B cell (primary cell): ENCODE measurements around the gene CMTM8. TPM values are rescaled to one million over a fixed set of nuclear protein-coding genes. Genes with fewer than 3 reads are reported as not detected.

Experiments used
- ATAC-seq: fragments of 200-7000 bp; cut with Tn5 transposase; one replicate; pipeline ENCODE4 v1.10.0; 2021; ENCODE audit warnings: low read depth, mild to moderate bottlenecking, moderate number of reproducible peaks, moderate library complexity
- CTCF ChIA-PET: fragments of 350-600 bp; sonication (Branson Sonifier 250); formaldehyde crosslinking; loops from one replicate; lab custom pipeline; 2021; ENCODE audit warnings: antibody characterized with exemption, inconsistent platforms; lab: Charles Lee
- POLR2A ChIA-PET: fragments of 350-600 bp; sonication (Branson Sonifier 250); formaldehyde crosslinking; loops from one replicate; lab custom pipeline; 2021; ENCODE audit warnings: antibody characterized with exemption; lab: Charles Lee
- DNase-seq: peaks from one replicate; pipeline ENCODE4 v3.0.0; 2013
- H2AFZ ChIP-seq: 2 replicates; pipeline ENCODE4 v1.6.1; 2012; ENCODE audit warnings: mild to moderate bottlenecking, low read depth, low read length; ENCODE audit not compliant: insufficient read depth, poor library complexity, severe bottlenecking
- H3K27ac ChIP-seq, 2 donors: 1 replicate in 1 of 2; 2 replicates in 1 of 2; pipeline ENCODE4 v1.5.1; 2012 to 2013; ENCODE audit warnings: low read length in 2 of 2, mild to moderate bottlenecking in 2 of 2, moderate library complexity in 1 of 2
- H3K27me3 ChIP-seq, 4 experiments: fragments of 200-600 bp in 1 of 4; sonication (generic) in 1 of 4; replicated peaks in 1 of 4; 1 replicate in 2 of 4; 2 replicates in 2 of 4; pipeline versions ENCODE4 v1.6.1 to v1.7.0; 2013 to 2016; ENCODE audit warnings: low read length in 3 of 4, mild to moderate bottlenecking in 2 of 4, mixed read lengths in 1 of 4, moderate library complexity in 1 of 4; ENCODE audit not compliant: insufficient read depth in 4 of 4, control insufficient read depth in 3 of 4; ENCODE audit errors: control extremely low read depth in 1 of 4
- H3K36me3 ChIP-seq, 2 experiments: replicated peaks in 1 of 2; 1 replicate in 1 of 2; 2 replicates in 1 of 2; pipeline versions ENCODE4 v1.6.1 to v1.7.1; 2013; ENCODE audit warnings: low read length in 1 of 2; ENCODE audit not compliant: insufficient read depth in 2 of 2, control insufficient read depth in 1 of 2; ENCODE audit errors: control extremely low read depth in 1 of 2, extremely low read depth in 1 of 2
- H3K4me1 ChIP-seq, 2 donors: fragments of 200-600 bp in 1 of 2; sonication (generic) in 1 of 2; 1 replicate in 1 of 2; 2 replicates in 1 of 2; pipeline versions ENCODE4 v1.5.1 to v1.6.1; 2013 to 2017; ENCODE audit warnings: low read length in 2 of 2; ENCODE audit not compliant: control insufficient read depth in 2 of 2, insufficient read depth in 2 of 2
- H3K4me2 ChIP-seq: replicated peaks from 2 replicates; pipeline ENCODE3; 2012; ENCODE audit warnings: mild to moderate bottlenecking, low read depth, low read length; ENCODE audit not compliant: poor library complexity, severe bottlenecking
- H3K4me3 ChIP-seq, 5 experiments: fragments of 200-600 bp in 1 of 5; sonication (generic) in 1 of 5; 1 replicate in 3 of 5; 2 replicates in 2 of 5; pipeline versions ENCODE4 v1.5.1 to v1.7.0; 2011 to 2016; ENCODE audit warnings: low read length in 4 of 5, mild to moderate bottlenecking in 4 of 5, low read depth in 2 of 5, control low read depth in 1 of 5, moderate library complexity in 1 of 5; ENCODE audit not compliant: insufficient read depth in 1 of 5; ENCODE audit errors: control extremely low read depth in 1 of 5, extremely low read depth in 1 of 5
- H3K79me2 ChIP-seq: fragments of 200-600 bp; sonication (generic); one replicate; pipeline ENCODE4 v1.6.0; 2016; ENCODE audit warnings: low read length; ENCODE audit not compliant: control insufficient read depth, insufficient read depth
- H3K9ac ChIP-seq: fragments of 200-600 bp; sonication (generic); 2 replicates; pipeline ENCODE4 v1.6.1; 2017; ENCODE audit warnings: mild to moderate bottlenecking, low read length, moderate library complexity
- H3K9me3 ChIP-seq, 3 donors: one replicate each; pipeline versions ENCODE4 v1.6.1 to v1.7.1; 2013; ENCODE audit warnings: low read length in 2 of 3; ENCODE audit not compliant: control insufficient read depth in 2 of 3, insufficient read depth in 1 of 3; ENCODE audit errors: control extremely low read depth in 1 of 3
- H4K20me1 ChIP-seq: 2 replicates; pipeline ENCODE4 v1.6.0; 2012; ENCODE audit warnings: mild to moderate bottlenecking, low read length; ENCODE audit not compliant: insufficient read depth, control insufficient read depth, poor library complexity, severe bottlenecking
- H3K27ac Mint-ChIP-seq: one replicate; pipeline ENCODE4 v1.8.0; 2021; ENCODE audit warnings: mixed read lengths
- H3K27me3 Mint-ChIP-seq: one replicate; pipeline ENCODE4 v1.8.0; 2021; ENCODE audit warnings: mixed read lengths
- H3K4me1 Mint-ChIP-seq: one replicate; pipeline ENCODE4 v1.8.0; 2021; ENCODE audit warnings: mixed read lengths
- H3K4me3 Mint-ChIP-seq: one replicate; pipeline ENCODE4 v1.8.0; 2021; ENCODE audit warnings: mixed read lengths
- H3K9me3 Mint-ChIP-seq: one replicate; pipeline ENCODE4 v1.8.0; 2022; ENCODE audit warnings: mixed read lengths; ENCODE audit not compliant: insufficient read depth
- CTCF ChIP-seq: fragments of 200-600 bp; IDR thresholded peaks from one replicate; pipeline ENCODE4 v1.8.0; 2022; ENCODE audit warnings: antibody characterized with exemption, mild to moderate bottlenecking
- EZH2 ChIP-seq: IDR thresholded peaks from 2 replicates; pipeline ENCODE4 v1.6.1; 2012; ENCODE audit warnings: borderline replicate concordance, low read depth, mild to moderate bottlenecking, moderate library complexity, low read length; ENCODE audit not compliant: insufficient read depth, poor library complexity, severe bottlenecking
- WGBS: methylation state at CpG from one replicate; pipeline ENCODE4 v1.1.5; 2013; ENCODE audit warnings: missing lambda C conversion rate; ENCODE audit not compliant: insufficient coverage; 5-methylcytosine and 5-hydroxymethylcytosine counted together
- intact Hi-C: fragments of 100-400 bp; cut with micrococcal nuclease; formaldehyde crosslinking; loops from one replicate; pipeline ENCODE4 v1.10.0; 2022
- polyA plus RNA-seq: library from polyadenylated mRNA; depleted of rRNA; stranded (reverse); fragments of >200 nt; gene quantifications from 2 replicates; pipeline ENCODE4 v1.2.3, GENCODE V29; 2012
- total RNA-seq, 2 donors: library from RNA; stranded (reverse); fragments of 120-200 nt in 1 of 2; gene quantifications; 1 replicate in 1 of 2; 2 replicates in 1 of 2; pipeline versions ENCODE4 v1.2.3 to v1.2.4, GENCODE V29; 2013 to 2022

CMTM8 gene
- total and polyA plus RNA-seq, 2 donors (not counting 1 experiment from before 2014, with no cell fraction given), result 0.25 to 0.28 TPM

DNA sequence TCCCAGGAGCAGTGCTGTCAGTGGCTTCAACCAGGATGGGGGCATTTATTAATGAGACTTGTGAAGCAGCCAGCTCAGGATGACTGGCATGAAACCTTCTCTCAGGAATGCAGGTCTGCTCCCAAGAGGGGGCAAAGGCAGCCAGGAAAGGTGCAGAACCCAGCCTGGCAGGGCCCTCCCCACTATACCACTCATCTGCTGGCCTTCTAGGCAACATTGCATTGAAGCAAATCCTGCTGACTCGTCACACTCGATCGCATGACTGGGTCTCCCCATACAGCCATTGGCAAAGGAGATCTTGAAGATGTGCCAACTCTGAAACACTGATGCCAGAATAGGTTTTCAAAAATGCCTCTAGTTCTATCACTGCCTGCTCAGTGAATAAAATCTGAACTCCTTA lies 87.4 kb downstream of the CMTM8 start:
- ATAC-seq, result no peak
- intact Hi-C loops, result no loop called here
- Mint-ChIP-seq H3K27me3 (peaks cover 11% of the 10 kb centered on the region), H3K27ac (no peak overlapping the region), H3K9me3 (no peaks in the 10 kb centered on the region), H3K4me1 (peaks cover 2% of the 10 kb centered on the region), H3K4me3 (no peak overlapping the region)
- H2AFZ ChIP-seq, result no peak overlapping the region
- H3K9ac ChIP-seq, result no peak overlapping the region
- no peaks in the 10 kb centered on the region for H3K9me3 ChIP-seq
- no peaks in the 10 kb centered on the region for H3K36me3 ChIP-seq
- no peaks in the 10 kb centered on the region for H3K79me2 ChIP-seq
- TF ChIP-seq EZH2 (no peak), CTCF (no peak)
- 51% methylated on average over 3 of the region's 3 CpGs for WGBS
- peaks cover 0 to 6% (median 0%) of the 10 kb centered on the region in 4 experiments for H3K27me3 ChIP-seq
- no peak for DNase-seq
- H4K20me1 ChIP-seq, result no peaks in the 10 kb centered on the region
- peaks cover 4% of the 10 kb centered on the region in 2 donors for H3K4me1 ChIP-seq
- CTCF ChIA-PET, result no interaction called here
- H3K27ac ChIP-seq, result no peak overlapping the region
- no peak overlapping the region for H3K4me3 ChIP-seq
- no peak overlapping the region for H3K4me2 ChIP-seq
- POLR2A ChIA-PET, result no interaction called here

- H3K4me2 ChIP-seq, result no peak overlapping the region
- no peaks in the 10 kb centered on the region for H3K9me3 ChIP-seq
- Mint-ChIP-seq H3K4me1 (no peaks in the 10 kb centered on the region), H3K4me3 (no peak overlapping the region), H3K27ac (no peak overlapping the region), H3K9me3 (no peaks in the 10 kb centered on the region), H3K27me3 (peaks cover 10% of the 10 kb centered on the region)
- CTCF ChIA-PET, result no interaction called here
- no peak overlapping the region for H2AFZ ChIP-seq
- TF ChIP-seq CTCF, result no peak
- TF ChIP-seq EZH2, result no peak
- POLR2A ChIA-PET, result no interaction called here
- H3K36me3 ChIP-seq, result no peaks in the 10 kb centered on the region
- no peak overlapping the region for H3K4me3 ChIP-seq
- no peaks in the 10 kb centered on the region for H3K27me3 ChIP-seq
- ATAC-seq (no peak), DNase-seq (no peak)
- intact Hi-C loops, result no loop called here
- H3K79me2 ChIP-seq, result no peaks in the 10 kb centered on the region
- H3K4me1 ChIP-seq, result no peaks in the 10 kb centered on the region
- no peak overlapping the region for H3K27ac ChIP-seq
- WGBS, result 100% methylated on average over 2 of the region's 2 CpGs
- H3K9ac ChIP-seq, result no peak overlapping the region
- H4K20me1 ChIP-seq, result no peaks in the 10 kb centered on the region
These were observed 88.3 kb downstream of the CMTM8 start for GRCh38 chr3:32326795-32327194.
